Naive thymus-derived CD4-positive, alpha-beta T cell (primary cell): Measurements from ENCODE around the gene FURIN. TPM values are rescaled to one million over a fixed set of nuclear protein-coding genes. Genes with fewer than 3 reads are reported as not detected.

Experiments used
- ATAC-seq: fragments of 150-1000 bp; cut with Tn5 transposase; 2 replicates; pipeline ENCODE4 v1.10.0; 2021; ENCODE audit warnings: mild to moderate bottlenecking, moderate library complexity
- CTCF ChIA-PET: fragments of 350-600 bp; sonication (Branson Sonifier 250); formaldehyde crosslinking; loops from one replicate; lab custom pipeline; 2021; ENCODE audit warnings: antibody characterized with exemption; lab: Charles Lee
- POLR2A ChIA-PET: fragments of 350-600 bp; sonication (Branson Sonifier 250); formaldehyde crosslinking; loops from one replicate; lab custom pipeline; 2021; ENCODE audit warnings: antibody characterized with exemption, inconsistent platforms; lab: Charles Lee
- DNase-seq, 9 donors: peaks; one replicate each; pipeline versions ENCODE4 v3.0.0 to v3.0.0-alpha.2; 2020 to 2022; ENCODE audit warnings: mixed read lengths in 1 of 9
- H3K27ac ChIP-seq: one replicate; pipeline ENCODE4 v1.7.0; 2013; ENCODE audit warnings: mild to moderate bottlenecking, low read depth, low read length, moderate library complexity
- H3K27me3 ChIP-seq, 2 donors: one replicate each; pipeline ENCODE4 v1.7.0; 2013; ENCODE audit warnings: low read length in 2 of 2, mild to moderate bottlenecking in 2 of 2, moderate library complexity in 2 of 2; ENCODE audit not compliant: control insufficient read depth in 2 of 2, insufficient read depth in 2 of 2
- H3K36me3 ChIP-seq, 3 experiments: 1 replicate in 2 of 3; 2 replicates in 1 of 3; pipeline ENCODE4 v1.7.0; 2013; ENCODE audit warnings: low read length in 3 of 3, mild to moderate bottlenecking in 3 of 3, moderate library complexity in 1 of 3; ENCODE audit not compliant: insufficient read depth in 3 of 3, control insufficient read depth in 2 of 3
- H3K4me1 ChIP-seq, 2 donors: one replicate each; pipeline ENCODE4 v1.7.0; 2013; ENCODE audit warnings: low read length in 2 of 2, mild to moderate bottlenecking in 2 of 2, moderate library complexity in 1 of 2; ENCODE audit not compliant: control insufficient read depth in 2 of 2, insufficient read depth in 2 of 2
- H3K4me3 ChIP-seq: 2 replicates; pipeline ENCODE4 v1.7.0; 2013; ENCODE audit warnings: mild to moderate bottlenecking, low read length
- H3K9me3 ChIP-seq, 3 experiments: 1 replicate in 2 of 3; 2 replicates in 1 of 3; pipeline ENCODE4 v1.7.0; 2013; ENCODE audit warnings: low read length in 3 of 3; ENCODE audit not compliant: control insufficient read depth in 2 of 3
- H3K27ac Mint-ChIP-seq, 9 donors: one replicate each; pipeline ENCODE4 v1.8.0; 2020 to 2022; ENCODE audit warnings: mixed read lengths in 9 of 9, mild to moderate bottlenecking in 8 of 9, moderate library complexity in 5 of 9, inconsistent platforms in 2 of 9
- H3K27me3 Mint-ChIP-seq, 5 donors: one replicate each; pipeline ENCODE4 v1.8.0; 2021 to 2022; ENCODE audit warnings: mixed read lengths in 5 of 5, mild to moderate bottlenecking in 1 of 5
- H3K36me3 Mint-ChIP-seq, 5 donors: one replicate each; pipeline ENCODE4 v1.8.0; 2020 to 2022; ENCODE audit warnings: mixed read lengths in 5 of 5, mild to moderate bottlenecking in 3 of 5, inconsistent platforms in 1 of 5
- H3K4me1 Mint-ChIP-seq, 7 donors: one replicate each; pipeline ENCODE4 v1.8.0; 2020 to 2022; ENCODE audit warnings: mixed read lengths in 7 of 7, mild to moderate bottlenecking in 3 of 7, inconsistent platforms in 1 of 7
- H3K4me3 Mint-ChIP-seq, 10 donors: one replicate each; pipeline ENCODE4 v1.8.0; 2020 to 2022; ENCODE audit warnings: mild to moderate bottlenecking in 10 of 10, mixed read lengths in 10 of 10, moderate library complexity in 6 of 10, inconsistent platforms in 2 of 10
- H3K9me3 Mint-ChIP-seq, 11 donors: one replicate each; pipeline ENCODE4 v1.8.0; 2020 to 2022; ENCODE audit warnings: mixed read lengths in 11 of 11, mild to moderate bottlenecking in 4 of 11, inconsistent platforms in 1 of 11, moderate library complexity in 1 of 11
- intact Hi-C, 2 donors: fragments of 100-400 bp; cut with micrococcal nuclease; formaldehyde crosslinking; loops; one replicate each; pipeline ENCODE4 v1.15.1; 2023
- polyA plus RNA-seq, 2 donors: library from polyadenylated mRNA; unstranded; fragments of 300-500 nt; fragmentation: Illumina TruSeq; gene quantifications; one replicate each; pipeline ENCODE4 v1.2.3, GENCODE V29; 2021
- total RNA-seq, 6 experiments: library from RNA in 5 of 6; stranded (reverse) in 5 of 6; gene quantifications; 1 replicate in 5 of 6; 2 replicates in 1 of 6; pipeline ENCODE4 v1.2.3 and lab custom pipeline; 2021 to 2026

Gene FURIN
- total and polyA plus RNA-seq, 7 experiments from 2014 or later: 2.0 to 516 (median 35.0) TPM

DNA sequence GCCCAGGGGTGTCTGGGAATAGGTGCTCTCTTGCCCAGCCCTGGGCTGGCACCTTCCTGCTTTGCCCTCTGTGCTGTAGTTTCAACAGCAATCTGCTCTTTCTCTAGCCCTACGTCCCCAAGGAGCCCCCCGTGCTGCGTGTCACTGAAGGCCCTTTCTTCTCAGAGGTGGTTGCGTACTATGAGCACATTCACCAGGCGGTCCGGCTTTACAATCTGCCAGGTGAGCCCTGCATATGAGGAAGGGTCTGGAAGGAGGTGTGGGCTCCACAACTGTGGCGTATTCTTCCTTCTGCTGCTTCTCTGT is 44.3 kb downstream of the FURIN start:
- H3K27me3 ChIP-seq: no peaks in the 10 kb centered on the region
- Mint-ChIP-seq H3K27ac (no peak overlapping the region), H3K9me3 (no peaks in the 10 kb centered on the region), H3K4me1 (peaks cover 0 to 11% (median 0%) of the 10 kb centered on the region in 7 donors), H3K4me3 (no peak overlapping the region), H3K27me3 (no peaks in the 10 kb centered on the region), H3K36me3 (peaks cover 4 to 54% (median 24%) of the 10 kb centered on the region in 5 donors)
- intact Hi-C loops: no loop called here
- no peak overlapping the region for H3K4me3 ChIP-seq
- peaks cover 10 to 95% (median 27%) of the 10 kb centered on the region in 3 experiments for H3K36me3 ChIP-seq
- ChIA-PET POLR2A (interaction anchor here (1.4 kb wide), 1 partner anchor 19 kb away, joined by 5 read pairs; the partner anchor contains the start of gene HDDC3), CTCF (no interaction called here)
- no peaks in the 10 kb centered on the region for H3K4me1 ChIP-seq
- no peaks in the 10 kb centered on the region for H3K9me3 ChIP-seq
- ATAC-seq (no peak), DNase-seq (no peak)
- H3K27ac ChIP-seq: no peak overlapping the region

DNA sequence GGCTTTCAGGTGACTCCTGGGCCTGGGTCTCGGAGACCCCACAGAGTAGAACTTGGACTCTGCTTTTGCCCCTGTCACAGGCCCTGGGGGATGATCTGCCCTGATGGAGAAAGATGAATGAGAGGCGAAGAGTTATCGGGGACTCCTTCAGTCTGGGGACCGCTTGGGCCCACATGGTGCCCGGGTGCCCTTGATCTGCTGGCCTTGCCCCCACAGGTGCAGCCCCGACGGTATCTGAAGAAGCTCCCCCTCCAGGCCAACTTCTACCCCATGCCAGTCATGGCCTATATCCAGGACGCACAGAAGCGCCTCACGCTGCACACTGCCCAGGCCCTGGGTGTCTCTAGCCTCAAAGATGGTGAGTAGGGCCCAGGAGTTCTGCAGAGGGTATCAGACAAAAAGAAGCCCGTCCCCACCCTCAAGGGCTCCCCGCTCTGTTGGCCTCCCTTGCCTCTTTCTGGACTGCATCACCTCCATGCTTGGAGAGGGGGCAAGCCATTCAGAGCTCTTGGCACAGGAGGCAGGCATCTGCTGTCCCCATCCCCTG is 45.1 kb downstream of the FURIN start:
- no peak overlapping the region for H3K27ac ChIP-seq
- intact Hi-C loops: no loop called here
- no peak for DNase-seq
- H3K27me3 Mint-ChIP-seq: no peaks in the 10 kb centered on the region
- no peaks in the 10 kb centered on the region for H3K27me3 ChIP-seq
- CTCF ChIA-PET: interaction anchor here (1.3 kb wide), 1 partner anchor 20 kb away, joined by 3 read pairs; no protein-coding TSS in a partner anchor
- peaks cover 8 to 58% (median 26%) of the 10 kb centered on the region in 5 donors for H3K36me3 Mint-ChIP-seq
- no peaks in the 10 kb centered on the region for H3K9me3 ChIP-seq
- no peaks in the 10 kb centered on the region for H3K9me3 Mint-ChIP-seq
- H3K4me3 Mint-ChIP-seq: no peak overlapping the region
- H3K27ac Mint-ChIP-seq: no peak overlapping the region
- no peaks in the 10 kb centered on the region for H3K4me1 ChIP-seq
- H3K36me3 ChIP-seq: peaks cover 7 to 97% (median 26%) of the 10 kb centered on the region in 3 experiments
- no peak overlapping the region for H3K4me3 ChIP-seq
- ATAC-seq: no peak
- peaks cover 0 to 12% (median 0%) of the 10 kb centered on the region in 7 donors for H3K4me1 Mint-ChIP-seq
- POLR2A ChIA-PET: interaction anchor here (0.6 to 1.4 kb wide), 4 partner anchors 12 to 1740 kb away, joined by 3 to 5 read pairs (median 3); partner anchors contain the start of gene HDDC3

DNA sequence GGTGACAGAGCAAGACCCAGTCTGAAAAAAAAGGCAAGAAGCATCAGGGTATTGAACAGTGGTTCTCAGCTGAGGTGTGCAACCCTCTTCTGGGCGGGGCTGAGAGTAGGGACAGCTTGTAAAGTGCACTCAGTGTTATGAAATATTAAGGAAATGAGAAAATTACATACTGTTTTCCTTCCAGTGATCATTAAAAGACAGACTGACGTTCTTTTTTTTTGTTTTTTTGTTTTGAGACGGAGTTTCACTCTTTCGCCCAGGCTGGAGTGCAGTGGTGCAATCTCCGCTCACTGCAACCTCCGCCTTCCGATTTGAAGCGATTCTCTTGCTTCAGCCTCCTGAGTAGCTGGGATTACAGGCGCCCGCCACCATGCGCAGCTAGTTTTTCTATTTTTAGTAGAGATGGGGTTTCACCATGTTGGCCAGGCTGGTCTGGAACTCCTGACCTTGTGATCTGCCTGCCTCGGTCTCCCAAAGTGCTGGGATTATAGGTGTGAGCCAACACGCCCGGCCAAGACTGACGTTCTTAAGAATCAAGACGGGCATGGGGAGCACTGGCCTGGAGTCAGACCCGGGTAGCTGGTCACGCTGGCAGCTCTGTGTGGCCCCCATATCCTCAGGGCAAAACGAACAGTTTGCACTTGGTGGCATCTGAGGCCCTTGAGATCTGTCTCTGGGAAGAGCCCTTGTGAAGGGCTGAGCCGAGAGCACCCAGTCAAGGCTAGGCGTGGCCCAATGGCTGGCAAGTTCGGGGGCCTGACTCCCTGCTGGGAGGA is 46.1 kb downstream of the FURIN start:
- intact Hi-C loops: no loop called here
- Mint-ChIP-seq H3K9me3 (no peaks in the 10 kb centered on the region), H3K27ac (peak overlapping the region in 1 of 9 donors; percentile 9), H3K4me3 (no peak overlapping the region), H3K36me3 (peaks cover 9 to 56% (median 25%) of the 10 kb centered on the region in 5 donors), H3K4me1 (peaks cover 0 to 12% (median 0%) of the 10 kb centered on the region in 7 donors), H3K27me3 (no peaks in the 10 kb centered on the region)
- Histone ChIP-seq H3K9me3 (no peaks in the 10 kb centered on the region), H3K27me3 (no peaks in the 10 kb centered on the region), H3K27ac (no peak overlapping the region), H3K36me3 (peaks cover 7 to 99% (median 26%) of the 10 kb centered on the region in 3 experiments), H3K4me1 (no peaks in the 10 kb centered on the region), H3K4me3 (no peak overlapping the region)
- DNase-seq (no peak), ATAC-seq (peak; percentile 34)
- POLR2A ChIA-PET: interaction anchor here (0.6 to 0.7 kb wide), 2 partner anchors 11 to 1739 kb away, joined by 3 read pairs; no protein-coding TSS in a partner anchor
- CTCF ChIA-PET: interaction anchor here (1.3 kb wide), 1 partner anchor 19 kb away, joined by 3 read pairs; no protein-coding TSS in a partner anchor

DNA sequence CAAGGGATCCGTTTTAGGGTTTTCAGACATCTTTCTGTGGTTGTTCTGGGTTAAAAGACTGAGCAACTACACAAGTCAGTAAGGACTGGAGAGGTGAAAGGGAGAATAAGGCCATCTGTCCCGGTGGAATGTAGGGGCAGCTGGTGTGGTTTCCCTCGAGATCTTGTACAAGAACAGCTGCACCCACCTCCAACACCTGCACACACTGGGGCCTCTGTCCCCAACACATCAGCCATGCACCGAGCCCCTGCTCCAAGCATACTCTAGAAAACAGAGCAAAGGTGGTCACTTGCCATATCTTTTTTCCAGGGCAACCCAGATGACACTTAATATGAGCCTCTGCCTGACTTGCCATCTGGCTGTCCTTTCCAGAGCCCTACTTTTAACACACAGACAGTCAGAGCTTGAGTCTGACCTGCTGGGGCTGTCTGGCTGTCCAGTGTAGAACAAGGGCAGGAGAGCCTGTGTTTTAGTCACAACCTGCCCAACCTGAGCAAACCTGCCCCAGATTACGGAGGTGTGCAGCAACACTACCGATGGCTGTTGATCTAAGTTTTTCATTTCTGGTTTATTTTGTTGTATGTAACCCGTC is 46.9 kb downstream of the FURIN start:
- no peak overlapping the region for H3K27ac ChIP-seq
- no peaks in the 10 kb centered on the region for H3K9me3 Mint-ChIP-seq
- H3K9me3 ChIP-seq: no peaks in the 10 kb centered on the region
- no peak overlapping the region for H3K4me3 ChIP-seq
- no peak overlapping the region for H3K4me3 Mint-ChIP-seq
- H3K4me1 Mint-ChIP-seq: peaks cover 0 to 12% (median 0%) of the 10 kb centered on the region in 7 donors
- H3K36me3 Mint-ChIP-seq: peaks cover 9 to 63% (median 33%) of the 10 kb centered on the region in 5 donors
- no peaks in the 10 kb centered on the region for H3K27me3 Mint-ChIP-seq
- H3K4me1 ChIP-seq: no peaks in the 10 kb centered on the region
- CTCF ChIA-PET: no interaction called here
- no peak for DNase-seq
- peak overlapping the region in 1 of 9 donors; percentile 36 for H3K27ac Mint-ChIP-seq
- intact Hi-C loops: no loop called here
- H3K27me3 ChIP-seq: no peaks in the 10 kb centered on the region
- POLR2A ChIA-PET: no interaction called here
- H3K36me3 ChIP-seq: peaks cover 8 to 100% (median 26%) of the 10 kb centered on the region in 3 experiments
- ATAC-seq: no peak

DNA sequence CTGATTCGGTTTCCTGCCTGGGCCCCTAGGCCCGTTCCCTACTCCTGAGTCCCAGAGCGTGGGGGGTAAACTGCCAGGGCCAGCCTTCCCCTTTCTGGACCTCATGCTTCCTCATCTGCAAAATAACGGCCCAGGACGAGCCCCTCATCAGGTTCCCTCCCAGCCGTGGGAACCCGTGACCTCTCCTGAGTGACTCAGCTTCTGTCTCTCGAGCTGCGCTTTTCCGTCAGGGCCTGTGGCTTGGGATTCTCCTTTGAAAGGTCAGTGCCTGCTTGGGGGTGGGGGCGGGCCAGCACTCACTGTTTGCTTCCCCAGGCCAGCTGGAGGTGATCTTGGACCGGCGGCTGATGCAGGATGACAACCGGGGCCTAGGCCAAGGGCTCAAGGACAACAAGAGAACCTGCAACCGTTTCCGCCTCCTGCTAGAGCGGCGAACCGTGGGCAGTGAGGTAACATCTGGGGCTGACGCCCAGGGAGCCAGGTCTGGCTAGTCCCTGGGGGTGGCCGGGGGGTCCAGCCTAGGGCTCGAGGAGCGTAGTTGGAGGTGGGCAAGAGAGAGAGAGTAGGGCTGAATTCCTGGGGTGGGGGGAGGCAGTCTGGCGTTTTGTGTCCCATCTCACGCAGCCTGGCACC is 47.5 kb downstream of the FURIN start:
- Mint-ChIP-seq H3K27ac (peak overlapping the region in 2 of 9 donors; percentile 13 to 31), H3K9me3 (no peaks in the 10 kb centered on the region), H3K4me1 (peaks cover 0 to 12% (median 0%) of the 10 kb centered on the region in 7 donors), H3K27me3 (no peaks in the 10 kb centered on the region), H3K36me3 (peaks cover 9 to 61% (median 33%) of the 10 kb centered on the region in 5 donors), H3K4me3 (no peak overlapping the region)
- no peaks in the 10 kb centered on the region for H3K27me3 ChIP-seq
- peaks cover 13 to 100% (median 25%) of the 10 kb centered on the region in 3 experiments for H3K36me3 ChIP-seq
- intact Hi-C loops: no loop called here
- no peak overlapping the region for H3K4me3 ChIP-seq
- ChIA-PET CTCF (no interaction called here), POLR2A (interaction anchor here (0.5 kb wide), 1 partner anchor 10 kb away, joined by 4 read pairs; no protein-coding TSS in a partner anchor)
- DNase-seq: no peak
- peak; percentile 79 for ATAC-seq
- H3K27ac ChIP-seq: no peak overlapping the region
- H3K4me1 ChIP-seq: no peaks in the 10 kb centered on the region
- H3K9me3 ChIP-seq: no peaks in the 10 kb centered on the region

DNA sequence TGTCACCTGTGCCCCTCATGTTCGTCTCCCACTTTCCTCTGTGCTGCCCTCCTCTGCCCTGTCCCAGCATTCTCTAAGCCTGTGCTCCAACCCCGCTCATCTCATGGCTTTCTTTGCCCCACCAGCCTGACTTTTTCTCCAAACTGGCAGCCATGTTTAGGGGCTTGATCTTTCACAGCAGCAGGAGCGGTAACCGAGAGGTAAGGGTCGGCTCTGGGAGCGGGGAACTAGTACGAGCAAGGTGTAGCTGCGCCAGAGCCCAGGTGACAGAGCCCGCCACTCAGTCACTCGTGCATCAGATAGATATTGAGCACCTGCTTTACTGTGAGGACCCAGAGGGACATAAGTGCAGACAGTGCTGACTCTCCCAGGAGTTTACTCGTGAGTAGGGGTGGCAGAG is 48.1 kb downstream of the FURIN start:
- ATAC-seq (no peak), DNase-seq (no peak)
- H3K4me1 ChIP-seq: no peaks in the 10 kb centered on the region
- no peak overlapping the region for H3K4me3 ChIP-seq
- intact Hi-C loops: no loop called here
- POLR2A ChIA-PET: interaction anchor here (0.5 kb wide), 1 partner anchor 9 kb away, joined by 4 read pairs; no protein-coding TSS in a partner anchor
- H3K36me3 ChIP-seq: peaks cover 13 to 100% (median 20%) of the 10 kb centered on the region in 3 experiments
- Mint-ChIP-seq H3K27ac (peak overlapping the region in 2 of 9 donors; percentile 26 to 31), H3K4me3 (no peak overlapping the region), H3K27me3 (no peaks in the 10 kb centered on the region), H3K4me1 (peaks cover 0 to 12% (median 0%) of the 10 kb centered on the region in 7 donors), H3K9me3 (no peaks in the 10 kb centered on the region), H3K36me3 (peaks cover 9 to 66% (median 36%) of the 10 kb centered on the region in 5 donors)
- CTCF ChIA-PET: no interaction called here
- H3K27me3 ChIP-seq: no peaks in the 10 kb centered on the region
- H3K9me3 ChIP-seq: no peaks in the 10 kb centered on the region
- H3K27ac ChIP-seq: no peak overlapping the region
